ENCODE data around the gene CREB3L4. TPM values are rescaled to one million over a fixed set of nuclear protein-coding genes. Genes with fewer than 3 reads are reported as not detected.
"Not testable (repeated sequence)": the region's sequence is repeated elsewhere in the genome, so short reads cannot be mapped to it uniquely, and the experiment has no call there.

CREB3L4 gene
- total and polyA plus RNA-seq, 5 experiments from 2014 or later, result 4.3 to 13.2 (median 6.0) TPM

DNA sequence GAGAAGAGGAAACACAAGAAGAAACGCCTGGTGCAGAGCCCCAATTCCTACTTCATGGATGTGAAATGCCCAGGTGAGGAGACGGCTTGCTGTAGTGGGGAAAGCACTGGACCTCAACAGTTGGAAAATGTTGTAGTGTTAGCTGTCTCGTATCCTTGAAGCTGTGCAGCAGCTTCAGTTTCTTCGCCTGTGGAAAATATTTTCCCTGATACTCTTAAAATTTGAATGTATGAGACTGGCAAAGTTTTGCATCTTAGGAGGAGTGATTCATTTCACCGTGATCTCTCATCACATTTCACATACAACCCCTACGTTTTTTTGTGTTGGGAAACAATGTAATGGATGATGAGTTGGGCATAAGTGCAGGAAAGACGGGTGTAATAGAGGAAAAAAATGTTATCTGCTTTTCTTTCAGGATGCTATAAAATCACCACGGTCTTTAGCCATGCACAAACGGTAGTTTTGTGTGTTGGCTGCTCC is 23.5 kb downstream of the CREB3L4 start:
- DNase-seq, result peak in 1 of 10 donors; percentile 29
- POLR2A ChIA-PET, result interaction anchor here (0.6 to 4.8 kb wide), 42 partner anchors 9 to 965 kb away, joined by 3 to 87 read pairs (median 7); partner anchors contain the start of genes CREB3L4, CRTC2, DENND4B and GATAD2B
- Mint-ChIP-seq H3K36me3 (peaks cover 14 to 51% (median 32%) of the 10 kb centered on the region in 3 donors), H3K4me3 (peak overlapping the region; percentile 90 to 100 (median 98)), H3K9me3 (no peaks in the 10 kb centered on the region), H3K4me1 (peaks cover 32 to 60% (median 53%) of the 10 kb centered on the region in 4 donors), H3K27me3 (peaks cover 0 to 2% (median 0%) of the 10 kb centered on the region in 5 donors), H3K27ac (peak overlapping the region; percentile 99 to 100 (median 100))
- peak in 1 of 2 donors; percentile 0 for ATAC-seq

DNA sequence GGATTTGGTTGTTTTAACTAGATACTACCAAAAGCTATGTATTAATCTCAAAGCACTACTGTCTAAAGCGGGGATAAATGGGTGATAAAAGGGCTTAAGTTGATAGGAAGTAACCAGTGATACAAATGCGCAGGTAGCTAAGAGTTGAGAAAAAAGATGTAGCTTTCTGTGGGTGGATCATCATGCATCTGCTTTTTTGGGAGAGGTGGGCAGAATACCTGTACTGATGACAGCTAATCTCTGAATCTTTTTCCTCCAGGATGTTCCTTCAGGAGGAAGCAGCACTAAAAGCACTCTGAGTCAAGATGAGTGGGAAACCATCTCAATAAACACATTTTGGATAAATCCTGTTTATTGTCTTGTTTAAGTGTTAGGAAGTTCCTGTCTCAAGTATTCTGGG is 24.1 kb downstream of the CREB3L4 start:
- H3K27me3 Mint-ChIP-seq, result peaks cover 0 to 2% (median 0%) of the 10 kb centered on the region in 5 donors
- peak overlapping the region; percentile 90 to 100 (median 98) for H3K4me3 Mint-ChIP-seq
- peaks cover 14 to 57% (median 32%) of the 10 kb centered on the region in 3 donors for H3K36me3 Mint-ChIP-seq
- no peaks in the 10 kb centered on the region for H3K9me3 Mint-ChIP-seq
- ATAC-seq (no peak), DNase-seq (no peak)
- H3K4me1 Mint-ChIP-seq, result peaks cover 27 to 54% (median 48%) of the 10 kb centered on the region in 4 donors
- H3K27ac Mint-ChIP-seq, result peak overlapping the region; percentile 99 to 100 (median 100)
- POLR2A ChIA-PET, result interaction anchor here (0.6 to 4.8 kb wide), 14 partner anchors 8 to 352 kb away, joined by 3 to 87 read pairs (median 26); partner anchors contain the start of genes CREB3L4, CRTC2, DENND4B and HAX1

DNA sequence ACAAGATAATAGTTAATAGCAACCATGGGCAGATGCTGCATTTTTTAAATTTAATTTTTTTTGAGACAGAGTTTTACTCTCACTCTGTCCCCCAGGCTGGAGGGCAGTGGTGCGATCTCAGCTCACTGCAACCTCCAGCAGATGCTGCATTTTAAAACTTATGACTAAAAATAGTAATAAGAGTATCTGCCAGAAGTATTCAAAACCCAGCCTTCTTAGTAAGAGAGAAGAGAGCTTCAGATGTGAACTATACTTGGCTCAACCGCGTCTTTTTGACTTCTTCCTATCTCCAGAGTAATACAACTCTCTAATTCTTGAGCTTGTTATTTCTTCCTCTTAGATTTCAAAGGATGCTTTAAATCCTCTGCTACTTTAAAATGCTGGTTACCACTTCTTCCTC is 27.5 kb downstream of the CREB3L4 start:
- peaks cover 14 to 58% (median 32%) of the 10 kb centered on the region in 3 donors for H3K36me3 Mint-ChIP-seq
- H3K27ac Mint-ChIP-seq, result peak overlapping the region in 6 of 10 donors; percentile 40 to 83 (median 60)
- DNase-seq, result no peak
- peak overlapping the region in 3 of 10 donors; percentile 13 to 62 (median 24) for H3K4me3 Mint-ChIP-seq
- H3K27me3 Mint-ChIP-seq, result peaks cover 0 to 2% (median 0%) of the 10 kb centered on the region in 5 donors
- no peaks in the 10 kb centered on the region for H3K9me3 Mint-ChIP-seq
- POLR2A ChIA-PET, result interaction anchor here (0.6 to 1.2 kb wide), 3 partner anchors 18 to 1718 kb away, joined by 3 to 5 read pairs (median 3); no protein-coding TSS in a partner anchor
- ATAC-seq, result no peak
- H3K4me1 Mint-ChIP-seq, result peaks cover 22 to 44% (median 38%) of the 10 kb centered on the region in 4 donors

DNA sequence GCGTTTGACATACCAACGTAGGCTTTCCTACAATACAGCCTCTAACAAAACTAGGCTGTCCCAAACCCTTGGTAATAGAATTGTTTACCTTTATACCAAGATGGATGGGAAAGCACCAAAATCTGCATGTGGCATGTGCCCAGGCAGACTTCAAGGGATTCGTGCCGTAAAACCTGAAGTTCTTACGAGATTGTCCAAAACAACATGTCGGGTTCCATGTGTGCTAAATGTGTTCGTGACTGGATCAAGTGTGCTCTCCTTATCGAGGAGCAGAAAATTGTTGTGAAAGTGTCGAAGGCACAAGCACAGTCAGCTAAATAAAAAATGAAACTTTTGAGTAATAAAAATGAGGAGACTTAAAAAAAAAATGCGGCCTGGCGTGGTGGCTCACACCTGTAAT is 27.9 kb downstream of the CREB3L4 start:
- Mint-ChIP-seq H3K36me3 (peaks cover 14 to 56% (median 32%) of the 10 kb centered on the region in 3 donors), H3K27me3 (peaks cover 0 to under 1% (median 0%) of the 10 kb centered on the region in 5 donors), H3K4me1 (peaks cover 18 to 40% (median 34%) of the 10 kb centered on the region in 4 donors), H3K4me3 (peak overlapping the region in 3 of 10 donors; percentile 4 to 62 (median 13)), H3K9me3 (no peaks in the 10 kb centered on the region), H3K27ac (peak overlapping the region in 7 of 10 donors; percentile 51 to 83 (median 68))
- POLR2A ChIA-PET, result interaction anchor here (0.9 to 1.2 kb wide), 2 partner anchors 19 to 39 kb away, joined by 3 to 5 read pairs; no protein-coding TSS in a partner anchor
- DNase-seq (no peak), ATAC-seq (no peak)

DNA sequence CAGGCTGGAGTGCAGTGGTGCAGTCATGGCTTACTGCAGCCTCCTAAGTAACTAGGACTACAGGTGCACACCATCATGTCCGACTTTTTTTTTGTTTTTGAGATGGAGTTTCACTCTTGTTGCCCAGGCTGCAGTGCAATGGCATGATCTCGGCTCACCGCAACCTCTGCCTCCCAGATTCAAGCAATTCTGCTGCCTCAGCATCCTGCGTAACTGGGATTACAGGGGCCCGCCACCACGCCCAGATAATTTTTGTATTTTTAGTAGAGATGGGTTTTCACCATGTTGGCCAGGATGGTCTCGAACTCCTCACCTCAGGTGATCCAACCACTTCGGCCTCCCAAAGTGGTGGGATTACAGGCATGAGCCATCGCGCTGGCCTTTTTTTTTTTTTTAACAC is 29.2 kb downstream of the CREB3L4 start:
- Mint-ChIP-seq H3K27ac (peak overlapping the region in 2 of 10 donors; percentile 40 to 59), H3K4me1 (peaks cover 10 to 29% (median 24%) of the 10 kb centered on the region in 4 donors), H3K36me3 (peaks cover 6 to 44% (median 23%) of the 10 kb centered on the region in 3 donors)
- ATAC-seq, H3K9me3 Mint-ChIP-seq, H3K4me3 Mint-ChIP-seq, DNase-seq, H3K27me3 Mint-ChIP-seq: not testable (repeated sequence)
- POLR2A ChIA-PET, result interaction anchor here (0.6 kb wide), 1 partner anchor 360 kb away, joined by 3 read pairs; no protein-coding TSS in a partner anchor

DNA sequence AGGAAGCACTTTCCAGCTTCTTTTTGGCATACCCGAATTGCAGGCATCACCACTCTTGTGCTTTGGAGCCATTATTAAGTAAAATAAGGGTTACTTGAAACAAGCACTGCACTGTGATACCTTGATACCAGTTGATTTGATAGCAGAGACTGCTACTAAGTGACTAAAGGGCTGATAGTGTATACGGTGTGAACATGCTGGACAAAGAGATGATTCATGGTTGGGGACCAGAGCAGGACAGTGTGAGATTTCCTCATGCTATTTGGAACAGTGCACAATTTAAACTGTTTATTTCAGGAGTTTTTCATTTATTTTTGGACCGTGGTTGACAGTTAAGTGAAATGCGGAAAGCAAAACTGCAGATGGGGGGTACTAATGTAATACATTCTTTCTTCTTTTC is 32.7 kb downstream of the CREB3L4 start:
- Mint-ChIP-seq H3K27ac (no peak overlapping the region), H3K4me3 (no peak overlapping the region), H3K4me1 (peaks cover 0 to 5% (median 1%) of the 10 kb centered on the region in 4 donors), H3K9me3 (no peaks in the 10 kb centered on the region), H3K27me3 (no peaks in the 10 kb centered on the region), H3K36me3 (peaks cover 3 to 13% (median 5%) of the 10 kb centered on the region in 3 donors)
- POLR2A ChIA-PET, result interaction anchor here (3.5 kb wide), 1 partner anchor 9 kb away, joined by 23 read pairs; the partner anchor contains the start of gene RPS27
- DNase-seq (no peak), ATAC-seq (no peak)

DNA sequence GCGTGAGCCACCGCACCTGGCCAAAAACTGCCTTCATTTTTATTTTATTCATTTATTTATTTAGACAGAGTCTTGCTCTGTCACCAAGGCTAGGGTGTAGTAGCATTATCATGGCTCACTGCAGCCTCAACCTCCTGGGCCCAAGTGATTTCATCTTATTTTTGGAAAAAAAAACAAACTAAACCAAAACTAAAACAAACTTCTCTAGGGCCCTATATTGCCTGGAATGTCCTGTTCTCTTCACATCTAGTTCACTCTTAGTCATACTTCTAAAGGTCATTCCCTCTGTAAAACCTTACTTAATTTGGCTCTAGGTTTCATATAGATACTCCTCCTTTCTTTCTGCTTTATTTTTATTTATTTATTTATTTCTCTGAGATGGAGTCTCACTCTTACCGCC is 38.4 kb downstream of the CREB3L4 start:
- DNase-seq (no peak), ATAC-seq (no peak)
- POLR2A ChIA-PET, result no interaction called here
- no peaks in the 10 kb centered on the region for H3K27me3 Mint-ChIP-seq
- no peak overlapping the region for H3K27ac Mint-ChIP-seq
- H3K4me1 Mint-ChIP-seq, result peaks cover 0 to 1% (median 0%) of the 10 kb centered on the region in 4 donors
- H3K36me3 Mint-ChIP-seq, result no peaks in the 10 kb centered on the region
- no peak overlapping the region for H3K4me3 Mint-ChIP-seq
- no peaks in the 10 kb centered on the region for H3K9me3 Mint-ChIP-seq

DNA sequence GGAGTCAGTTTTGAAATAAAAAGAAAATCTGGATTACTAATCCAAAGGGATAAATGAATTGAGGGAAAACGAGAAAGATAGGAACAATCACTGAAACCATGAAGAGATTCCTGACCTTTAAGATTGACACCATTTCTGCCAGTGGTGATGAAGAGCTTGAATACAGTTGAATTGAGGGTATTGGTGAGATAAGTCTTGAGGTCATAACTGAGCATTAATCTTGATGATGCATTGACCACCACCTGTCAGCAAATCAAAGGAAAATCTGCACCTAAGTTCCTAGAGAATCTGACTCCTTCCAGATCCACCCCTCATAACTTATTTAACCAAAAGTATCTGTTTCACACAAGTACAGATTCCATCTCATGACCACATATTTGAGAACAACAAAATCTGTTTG is 44.4 kb downstream of the CREB3L4 start:
- Mint-ChIP-seq H3K4me1 (peaks cover 0 to 1% (median 0%) of the 10 kb centered on the region in 4 donors), H3K9me3 (no peaks in the 10 kb centered on the region), H3K36me3 (peaks cover 0 to 2% (median 2%) of the 10 kb centered on the region in 3 donors), H3K27me3 (no peaks in the 10 kb centered on the region), H3K27ac (no peak overlapping the region), H3K4me3 (no peak overlapping the region)
- POLR2A ChIA-PET, result no interaction called here
- ATAC-seq (no peak), DNase-seq (no peak)

DNA sequence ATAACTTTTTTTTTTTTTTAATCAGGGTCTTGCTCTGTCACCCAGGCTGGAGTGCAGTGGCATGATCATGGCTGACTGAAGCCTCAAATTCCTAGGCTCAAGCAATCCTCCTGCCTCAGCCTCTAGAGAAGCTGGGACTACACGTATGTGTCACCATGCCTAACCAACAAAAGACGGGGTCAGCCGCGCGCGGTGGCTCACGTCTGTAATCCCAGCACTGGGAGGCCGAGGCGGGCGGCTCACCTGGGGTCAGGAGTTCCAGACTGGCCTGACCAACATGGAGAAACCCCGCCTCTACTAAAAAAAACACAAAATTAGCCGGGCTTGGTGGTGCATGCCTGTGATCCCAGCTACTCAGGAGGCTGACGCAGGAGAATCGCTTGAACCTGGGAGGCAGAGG is 44.8 kb downstream of the CREB3L4 start:
- H3K27me3 Mint-ChIP-seq, H3K27ac Mint-ChIP-seq, H3K4me3 Mint-ChIP-seq, H3K9me3 Mint-ChIP-seq, POLR2A ChIA-PET, DNase-seq, H3K4me1 Mint-ChIP-seq, H3K36me3 Mint-ChIP-seq, ATAC-seq: not testable (repeated sequence)

DNA sequence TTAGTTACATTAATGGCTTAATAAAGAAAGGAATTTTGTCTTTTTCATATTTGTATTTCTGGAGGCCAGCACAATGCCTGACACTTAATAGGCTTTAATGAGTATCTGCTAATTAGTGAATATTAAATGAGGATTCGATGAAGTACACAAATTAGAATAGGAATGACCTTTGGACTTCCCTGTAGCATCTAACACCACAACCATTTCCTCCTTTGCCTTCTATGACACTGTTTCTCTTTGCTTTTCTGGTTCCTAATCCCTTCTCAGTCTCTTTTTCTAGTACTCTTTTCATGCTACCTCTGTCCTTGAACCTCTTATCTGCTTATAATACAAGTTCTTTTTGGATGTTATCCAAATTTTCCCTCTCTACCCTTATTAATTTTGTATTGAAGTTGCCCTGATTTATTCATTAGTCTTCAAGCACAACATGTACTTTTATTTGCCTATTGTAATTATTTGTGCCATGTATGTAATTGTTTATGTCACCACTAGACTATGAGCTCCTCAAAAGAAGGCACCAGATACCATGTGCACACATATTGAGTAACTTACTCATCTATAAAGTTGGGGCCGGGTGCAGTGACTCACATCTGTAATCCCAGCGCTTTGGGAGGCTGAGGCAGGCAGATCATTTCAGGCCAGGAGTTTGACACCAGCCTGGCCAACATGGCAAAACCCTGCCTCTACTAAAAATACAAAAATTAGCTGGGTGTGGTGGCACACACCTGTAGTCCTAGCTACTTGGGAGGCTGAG is 46.6 kb downstream of the CREB3L4 start:
- peaks cover 0 to 2% (median 2%) of the 10 kb centered on the region in 3 donors for H3K36me3 Mint-ChIP-seq
- H3K9me3 Mint-ChIP-seq, result no peaks in the 10 kb centered on the region
- H3K4me1 Mint-ChIP-seq, result peaks cover 0 to 1% (median 0%) of the 10 kb centered on the region in 4 donors
- DNase-seq, result no peak
- peak overlapping the region in 1 of 10 donors; percentile 20 for H3K27ac Mint-ChIP-seq
- no peak overlapping the region for H3K4me3 Mint-ChIP-seq
- ATAC-seq, result no peak
- POLR2A ChIA-PET, result no interaction called here
- no peaks in the 10 kb centered on the region for H3K27me3 Mint-ChIP-seq

DNA sequence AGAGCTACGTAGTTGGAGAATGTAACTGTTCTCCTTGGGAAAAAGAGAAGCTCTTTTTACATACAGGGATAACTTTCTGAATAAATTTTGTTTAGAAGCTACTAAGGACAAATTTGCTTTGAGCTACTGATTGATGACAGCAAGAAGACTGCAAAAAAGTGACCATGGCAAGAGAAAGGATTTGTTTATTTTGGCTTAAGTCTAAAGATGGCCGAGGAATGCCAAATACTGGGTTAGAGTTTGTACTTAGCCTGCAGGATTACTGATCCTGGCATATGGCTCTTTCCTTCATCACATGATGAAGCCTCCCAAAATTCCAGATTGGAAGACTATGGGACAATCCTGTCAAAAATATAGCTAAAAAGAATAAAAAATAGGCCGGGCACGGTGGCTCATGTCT is 51.6 kb downstream of the CREB3L4 start:
- no peaks in the 10 kb centered on the region for H3K27me3 Mint-ChIP-seq
- ATAC-seq, result no peak
- H3K36me3 Mint-ChIP-seq, result no peaks in the 10 kb centered on the region
- no peaks in the 10 kb centered on the region for H3K9me3 Mint-ChIP-seq
- POLR2A ChIA-PET, result no interaction called here
- no peak for DNase-seq
- H3K4me1 Mint-ChIP-seq, result no peaks in the 10 kb centered on the region
- H3K4me3 Mint-ChIP-seq, result no peak overlapping the region
- peak overlapping the region in 1 of 10 donors; percentile 12 for H3K27ac Mint-ChIP-seq

DNA sequence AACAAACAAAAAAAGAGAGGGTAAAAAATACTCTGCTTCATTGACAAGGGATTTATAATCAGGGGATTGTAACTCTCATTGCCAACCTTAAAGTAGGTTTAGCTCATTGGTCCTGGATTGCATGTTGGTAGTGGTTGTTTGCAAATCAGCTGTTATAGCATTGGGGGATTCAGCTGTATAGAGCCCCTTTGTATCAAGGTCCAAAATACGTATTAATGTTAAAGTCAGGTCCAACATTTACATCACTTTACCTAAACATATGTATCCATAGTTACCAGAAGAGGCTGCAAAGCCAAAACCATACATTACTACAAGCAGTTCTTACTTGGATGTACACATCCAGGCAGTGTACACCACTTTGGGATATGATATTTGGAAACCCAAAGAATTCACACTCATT is 52.2 kb downstream of the CREB3L4 start:
- POLR2A ChIA-PET, result no interaction called here
- H3K36me3 Mint-ChIP-seq, result no peaks in the 10 kb centered on the region
- no peak overlapping the region for H3K27ac Mint-ChIP-seq
- ATAC-seq, result no peak
- DNase-seq, result no peak
- no peaks in the 10 kb centered on the region for H3K27me3 Mint-ChIP-seq
- no peaks in the 10 kb centered on the region for H3K9me3 Mint-ChIP-seq
- no peaks in the 10 kb centered on the region for H3K4me1 Mint-ChIP-seq
- H3K4me3 Mint-ChIP-seq, result no peak overlapping the region
